ENCODE results near the gene IQSEC1.

The IQSEC1 gene

GRCh38 chr3:12947504-12948369, 125.5 kb downstream of the IQSEC1 start:
- DNase-seq, result no peak

GRCh38 chr3:12946649-12947316, 126.4 kb downstream of the IQSEC1 start:
- no peak for DNase-seq

- DNase-seq, result no peak
Observed at GRCh38 chr3:12946251-12946648, 127.0 kb downstream of the IQSEC1 start.

- DNase-seq, result no peak
Observed at GRCh38 chr3:12944849-12945248, 128.4 kb downstream of the IQSEC1 start.

GRCh38 chr3:12944413-12944812, 128.8 kb downstream of the IQSEC1 start:
- DNase-seq, result no peak

- DNase-seq, result no peak
Observed at GRCh38 chr3:12943124-12944021, 129.9 kb downstream of the IQSEC1 start.

- no peak for DNase-seq
Observed at GRCh38 chr3:12941495-12942023, 131.7 kb downstream of the IQSEC1 start.

GRCh38 chr3:12940854-12941253, 132.4 kb downstream of the IQSEC1 start:
- no peak for DNase-seq

GRCh38 chr3:12939137-12939536, 134.1 kb downstream of the IQSEC1 start:
- DNase-seq, result no peak

GRCh38 chr3:12938258-12938711, 134.9 kb downstream of the IQSEC1 start:
- no peak for DNase-seq

GRCh38 chr3:12935861-12936830, 137.1 kb downstream of the IQSEC1 start:
- no peak for DNase-seq

- DNase-seq, result no peak
Observed at GRCh38 chr3:12935023-12935860, 138.0 kb downstream of the IQSEC1 start.

GRCh38 chr3:12934431-12934830, 138.8 kb downstream of the IQSEC1 start:
- DNase-seq, result no peak

- DNase-seq, result no peak
Observed at GRCh38 chr3:12933901-12934300, 139.3 kb downstream of the IQSEC1 start.

- no peak for DNase-seq
Observed at GRCh38 chr3:12932754-12933153, 140.5 kb downstream of the IQSEC1 start.

GRCh38 chr3:12932347-12932746, 140.9 kb downstream of the IQSEC1 start:
- no peak for DNase-seq

- DNase-seq, result no peak
Observed at GRCh38 chr3:12931273-12931905, 141.8 kb downstream of the IQSEC1 start.

GRCh38 chr3:12929801-12930200, 143.4 kb downstream of the IQSEC1 start:
- no peak for DNase-seq

- DNase-seq, result no peak
Observed at GRCh38 chr3:12926660-12927059, 146.6 kb downstream of the IQSEC1 start.

GRCh38 chr3:12925648-12926047, 147.6 kb downstream of the IQSEC1 start:
- no peak for DNase-seq

All from stimulated activated CD4-positive, alpha-beta T cell treated with anti-CD3 and anti-CD28 coated beads, Interleukin-4, amount 100 ng/mL, for 24 hours (primary cell).